Progenitor cell of endocrine pancreas (in vitro differentiated cells): Measurements from ENCODE around the gene KCNIP4. TPM values are rescaled to one million over a fixed set of nuclear protein-coding genes. Genes with fewer than 3 reads are reported as not detected.

Experiments used
- DNase-seq: peaks from one replicate; pipeline ENCODE4 v3.0.0; 2021; ENCODE audit warnings: low spot score; ENCODE audit not compliant: unreplicated experiment
- H3K27ac Mint-ChIP-seq: 2 replicates; pipeline ENCODE4 v1.8.0; 2021; ENCODE audit warnings: mild to moderate bottlenecking, moderate library complexity, mixed read lengths
- H3K27me3 Mint-ChIP-seq: 2 replicates; pipeline ENCODE4 v1.8.0; 2021; ENCODE audit warnings: mixed read lengths
- H3K36me3 Mint-ChIP-seq: 2 replicates; pipeline ENCODE4 v1.8.0; 2022; ENCODE audit warnings: mixed read lengths; ENCODE audit not compliant: insufficient read depth
- H3K4me1 Mint-ChIP-seq: 2 replicates; pipeline ENCODE4 v1.8.0; 2021; ENCODE audit warnings: low read depth, mixed read lengths
- H3K4me3 Mint-ChIP-seq: 2 replicates; pipeline ENCODE4 v1.8.0; 2021; ENCODE audit warnings: low read depth, mild to moderate bottlenecking, moderate library complexity, mixed read lengths
- H3K9me3 Mint-ChIP-seq: 2 replicates; pipeline ENCODE4 v1.8.0; 2021; ENCODE audit warnings: low read depth, mixed read lengths
- total RNA-seq: library from RNA; stranded (reverse); gene quantifications from 2 replicates; pipeline ENCODE4 v1.2.1, GENCODE V29; 2021
- TF ChIP-seq, protein P1 (sequence below): fragments of 200-600 bp; sonication (generic); IDR thresholded peaks from one replicate; pipeline ENCODE4 v1.5.0; 2021; ENCODE audit warnings: antibody characterized with exemption, mild to moderate bottlenecking; ENCODE audit not compliant: unreplicated experiment

The KCNIP4 gene
- total RNA-seq, 1 donor from 2014 or later = 0.43 TPM

DNA sequence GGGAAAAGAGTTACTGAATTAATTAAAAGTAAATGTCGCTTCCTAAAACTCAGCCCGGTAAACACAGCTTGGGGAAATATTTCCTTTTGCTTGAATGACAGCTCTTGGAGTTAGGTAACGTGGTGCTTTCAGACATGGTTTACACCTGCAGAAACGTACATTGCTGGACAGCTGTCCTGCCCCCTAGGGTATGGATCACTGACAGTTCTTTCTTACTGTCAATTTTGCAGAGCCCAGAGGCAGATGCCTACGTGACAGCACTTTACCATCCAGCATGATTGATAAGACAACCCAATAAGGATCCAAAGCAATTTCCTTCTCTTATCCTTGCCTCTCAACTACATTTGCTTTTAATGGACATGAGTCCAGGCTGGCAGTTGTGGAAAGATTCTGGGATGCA, 913.8 kb downstream of the KCNIP4 start:
- Mint-ChIP-seq H3K27ac (no peak overlapping the region), H3K9me3 (peaks cover 2% of the 10 kb centered on the region), H3K27me3 (no peaks in the 10 kb centered on the region), H3K4me1 (peaks cover 4% of the 10 kb centered on the region), H3K36me3 (no peaks in the 10 kb centered on the region), H3K4me3 (no peak overlapping the region)
- DNase-seq = no peak
- TF ChIP-seq, protein P1, sequence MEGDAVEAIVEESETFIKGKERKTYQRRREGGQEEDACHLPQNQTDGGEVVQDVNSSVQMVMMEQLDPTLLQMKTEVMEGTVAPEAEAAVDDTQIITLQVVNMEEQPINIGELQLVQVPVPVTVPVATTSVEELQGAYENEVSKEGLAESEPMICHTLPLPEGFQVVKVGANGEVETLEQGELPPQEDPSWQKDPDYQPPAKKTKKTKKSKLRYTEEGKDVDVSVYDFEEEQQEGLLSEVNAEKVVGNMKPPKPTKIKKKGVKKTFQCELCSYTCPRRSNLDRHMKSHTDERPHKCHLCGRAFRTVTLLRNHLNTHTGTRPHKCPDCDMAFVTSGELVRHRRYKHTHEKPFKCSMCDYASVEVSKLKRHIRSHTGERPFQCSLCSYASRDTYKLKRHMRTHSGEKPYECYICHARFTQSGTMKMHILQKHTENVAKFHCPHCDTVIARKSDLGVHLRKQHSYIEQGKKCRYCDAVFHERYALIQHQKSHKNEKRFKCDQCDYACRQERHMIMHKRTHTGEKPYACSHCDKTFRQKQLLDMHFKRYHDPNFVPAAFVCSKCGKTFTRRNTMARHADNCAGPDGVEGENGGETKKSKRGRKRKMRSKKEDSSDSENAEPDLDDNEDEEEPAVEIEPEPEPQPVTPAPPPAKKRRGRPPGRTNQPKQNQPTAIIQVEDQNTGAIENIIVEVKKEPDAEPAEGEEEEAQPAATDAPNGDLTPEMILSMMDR = no peak

DNA sequence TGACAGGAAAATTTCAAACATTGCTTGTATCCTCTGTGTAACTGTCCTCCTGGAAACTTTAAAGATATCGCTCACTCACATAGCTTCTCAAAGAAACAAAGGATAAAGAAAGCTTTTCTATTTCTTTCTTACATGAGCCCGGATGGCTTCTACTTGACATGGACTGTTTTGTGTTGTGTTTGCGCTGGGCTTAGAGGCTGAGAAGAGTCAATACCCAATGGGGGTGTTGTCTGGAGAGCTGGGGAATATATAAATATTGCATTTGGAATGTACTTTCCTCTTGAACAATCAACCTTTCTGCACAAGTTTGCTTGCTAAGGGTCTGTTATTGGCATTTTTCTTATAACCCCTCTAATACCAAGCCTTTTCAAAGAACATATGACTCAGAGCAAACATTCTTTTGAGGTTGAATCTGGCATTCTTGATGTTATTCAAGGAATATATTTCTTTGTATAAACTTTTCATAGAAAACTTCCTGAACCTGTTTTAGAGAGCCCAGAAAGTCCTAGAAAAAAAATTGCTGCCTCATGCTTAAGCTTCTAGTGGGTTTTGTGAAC, 916.4 kb downstream of the KCNIP4 start:
- Mint-ChIP-seq H3K4me3 (no peak overlapping the region), H3K9me3 (peaks cover 2% of the 10 kb centered on the region), H3K36me3 (no peaks in the 10 kb centered on the region), H3K4me1 (peaks cover 4% of the 10 kb centered on the region), H3K27ac (no peak overlapping the region), H3K27me3 (no peaks in the 10 kb centered on the region)
- no peak for DNase-seq
- TF ChIP-seq, protein P1 = no peak

DNA sequence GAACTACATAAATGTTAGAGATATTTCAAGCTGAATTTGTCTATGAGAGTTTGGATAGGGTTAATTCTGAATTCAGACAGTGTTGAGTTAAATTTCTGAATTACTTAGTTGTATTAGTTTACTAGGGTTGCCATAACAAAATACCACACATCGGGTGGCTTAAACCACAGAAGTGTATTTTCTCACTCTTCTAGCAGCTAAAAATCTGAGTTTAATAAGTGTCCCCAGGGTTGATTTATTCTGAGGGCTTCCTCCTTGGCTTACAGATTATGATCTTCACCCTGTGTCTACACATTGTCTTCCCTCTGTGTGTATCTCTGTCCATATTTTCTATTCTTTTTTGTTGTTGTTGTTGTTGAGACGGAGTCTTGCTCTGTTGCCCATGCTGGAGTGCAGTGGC, 929.8 kb downstream of the KCNIP4 start:
- Mint-ChIP-seq H3K36me3 (no peaks in the 10 kb centered on the region), H3K9me3 (peaks cover 3% of the 10 kb centered on the region), H3K4me3 (no peak overlapping the region), H3K27ac (no peak overlapping the region), H3K27me3 (no peaks in the 10 kb centered on the region), H3K4me1 (no peaks in the 10 kb centered on the region)
- no peak for DNase-seq
- TF ChIP-seq, protein P1 = no peak

DNA sequence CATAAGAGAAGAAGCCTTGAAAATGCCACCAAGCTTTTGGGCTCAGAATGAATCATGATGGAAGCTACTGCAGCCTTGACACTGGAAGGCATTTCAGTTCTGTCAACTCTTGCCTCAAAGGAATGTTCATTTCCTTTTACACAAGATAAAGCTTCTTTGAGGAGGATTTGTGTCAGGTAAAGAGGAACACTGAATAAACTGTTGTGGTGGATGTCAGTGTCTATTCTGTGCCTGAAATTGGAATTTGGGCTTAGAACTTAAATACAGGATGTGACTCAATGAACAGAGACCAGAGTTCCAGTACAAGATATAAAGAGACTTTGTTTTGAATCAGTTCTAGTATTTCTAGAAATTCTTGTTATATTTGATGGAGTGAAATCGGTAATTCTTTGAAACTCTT, 935.1 kb downstream of the KCNIP4 start:
- Mint-ChIP-seq H3K27me3 (no peaks in the 10 kb centered on the region), H3K27ac (no peak overlapping the region), H3K36me3 (no peaks in the 10 kb centered on the region), H3K9me3 (peaks cover 3% of the 10 kb centered on the region), H3K4me1 (no peaks in the 10 kb centered on the region), H3K4me3 (no peak overlapping the region)
- TF ChIP-seq, protein P1 = no peak
- no peak for DNase-seq

DNA sequence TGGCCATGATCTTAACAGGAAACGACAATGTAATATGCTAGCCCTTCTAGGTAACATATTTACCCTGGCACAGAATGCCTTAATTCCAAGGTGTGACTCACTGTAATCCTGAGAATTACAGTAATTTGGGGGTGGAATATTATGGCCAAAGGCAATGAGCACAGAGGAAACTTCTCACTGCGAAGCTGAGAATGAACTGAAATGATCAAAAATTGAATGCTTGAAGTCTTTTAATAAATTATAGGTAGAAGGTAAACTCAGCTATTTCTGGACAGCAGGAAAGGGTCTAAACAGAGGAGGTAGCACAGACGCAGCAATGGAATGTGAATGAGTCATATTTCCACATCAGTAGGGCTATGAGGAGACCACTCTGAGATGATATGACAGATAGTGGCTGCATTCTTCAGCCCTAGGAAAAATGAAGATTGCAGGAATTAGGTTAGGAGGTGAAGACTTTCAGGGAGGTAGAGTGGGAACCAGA, 935.7 kb downstream of the KCNIP4 start:
- Mint-ChIP-seq H3K36me3 (no peaks in the 10 kb centered on the region), H3K27ac (no peak overlapping the region), H3K9me3 (peaks cover 3% of the 10 kb centered on the region), H3K27me3 (no peaks in the 10 kb centered on the region), H3K4me3 (no peak overlapping the region), H3K4me1 (no peaks in the 10 kb centered on the region)
- no peak for DNase-seq
- TF ChIP-seq, protein P1 = no peak
